HG03135 (cell line): ENCODE data around the gene ANKIB1.

ENCODE experiments used
- ATAC-seq: cut with Tn5 transposase; IDR thresholded peaks from one replicate; pipeline ENCODE4 v1.9.1; 2021; ENCODE audit warnings: mild to moderate bottlenecking, moderate library complexity; ENCODE audit not compliant: unreplicated experiment

Gene ANKIB1

GRCh38 chr7:92446869-92447344 lies 201.1 kb downstream of the ANKIB1 start:
- no peak for ATAC-seq

GRCh38 chr7:92447345-92448204 lies 201.8 kb downstream of the ANKIB1 start, which contains the start of gene GATAD1:
GATAD1 (plus strand) TSS chr7:92447482; CDS start chr7:92447730, 248 bp downstream.
- peak; percentile 92 for ATAC-seq

GRCh38 chr7:92448205-92448747 lies 202.5 kb downstream of the ANKIB1 start:
- ATAC-seq, result peak; percentile 35
